Transverse colon (tissue), 3 donors: ENCODE measurements around the gene HCFC1R1.

Experiments
- EP300 ChIP-seq: sonication (generic); formaldehyde crosslinking; IDR thresholded peaks from one replicate; pipeline ENCODE4 v1.6.1; 2017; ENCODE audit warnings: antibody characterized with exemption, low read depth
- POLR2AphosphoS5 ChIP-seq, 3 donors: sonication (generic); formaldehyde crosslinking; IDR thresholded peaks; one replicate each; pipeline ENCODE4 v1.6.1; 2016; ENCODE audit warnings: antibody characterized with exemption in 3 of 3

GRCh38 chr16:2979669-2980226, 44.0 kb downstream of the HCFC1R1 start:
- TF ChIP-seq POLR2AphosphoS5 (IDR thresholded peaks at IDR 0.05) = no peak
- TF ChIP-seq EP300 = no peak
